NCI-H526 (cell line): ENCODE results near the gene RSAD2.
"Not testable (repeated sequence)": the region's sequence is repeated elsewhere in the genome, so short reads cannot be mapped to it uniquely, and the experiment has no call there.

Experiments
- DNase-seq, 2 experiments: peaks; one replicate each; lab custom pipeline; 2025; lab: John Stamatoyannopoulos, UW

Gene RSAD2

GRCh38 chr2:6877402-6878304 is at the start of gene RSAD2:
Gene RSAD2 (plus strand): TSS chr2:6877777. CDS start chr2:6877801, 24 bp downstream.
- DNase-seq: peak in 1 of 2 experiments; percentile 17

- DNase-seq: peak; percentile 9 to 23
Observed at GRCh38 chr2:6828299-6828584, 49.3 kb upstream of the RSAD2 start.

GRCh38 chr2:6831229-6831628 is 46.3 kb upstream of the RSAD2 start:
- DNase-seq: no peak

- no peak for DNase-seq
Observed at GRCh38 chr2:6832596-6833299, 44.8 kb upstream of the RSAD2 start.

GRCh38 chr2:6833300-6833604 is 44.3 kb upstream of the RSAD2 start:
- DNase-seq: no peak

- DNase-seq: no peak
Observed at GRCh38 chr2:6834163-6834562, 43.4 kb upstream of the RSAD2 start.

- no peak for DNase-seq
Observed at GRCh38 chr2:6835467-6835866, 42.1 kb upstream of the RSAD2 start.

- no peak for DNase-seq
Observed at GRCh38 chr2:6838673-6839319, 38.8 kb upstream of the RSAD2 start.

GRCh38 chr2:6841537-6842287 is 35.9 kb upstream of the RSAD2 start:
- no peak for DNase-seq

GRCh38 chr2:6845312-6845711 is 32.3 kb upstream of the RSAD2 start:
- DNase-seq: no peak

- DNase-seq: no peak
Observed at GRCh38 chr2:6845903-6846302, 31.7 kb upstream of the RSAD2 start.

- no peak for DNase-seq
Observed at GRCh38 chr2:6846540-6846939, 31.0 kb upstream of the RSAD2 start.

- DNase-seq: no peak
Observed at GRCh38 chr2:6846967-6847681, 30.5 kb upstream of the RSAD2 start.

GRCh38 chr2:6852195-6852594 is 25.4 kb upstream of the RSAD2 start:
- no peak for DNase-seq

GRCh38 chr2:6854416-6854815 is 23.2 kb upstream of the RSAD2 start:
- DNase-seq: no peak

- no peak for DNase-seq
Observed at GRCh38 chr2:6855860-6856547, 21.6 kb upstream of the RSAD2 start.

- no peak for DNase-seq
Observed at GRCh38 chr2:6856548-6856920, 21.0 kb upstream of the RSAD2 start.

GRCh38 chr2:6858466-6859027 is 19.0 kb upstream of the RSAD2 start:
- DNase-seq: not testable (repeated sequence)

GRCh38 chr2:6860296-6860695 is 17.3 kb upstream of the RSAD2 start:
- DNase-seq: no peak

- peak in 1 of 2 experiments; percentile 7 for DNase-seq
Observed at GRCh38 chr2:6863792-6864191, 13.8 kb upstream of the RSAD2 start.

- DNase-seq: no peak
Observed at GRCh38 chr2:6864231-6864754, 13.3 kb upstream of the RSAD2 start.
